ENCODE data around the gene OR6A2. TPM values are rescaled to one million over a fixed set of nuclear protein-coding genes. Genes with fewer than 3 reads are reported as not detected.
A peak's percentile ranks its signal among the peaks of the same experiment; 100 is the strongest.

OR6A2 gene
- not detected for polyA plus RNA-seq (2013, experiment 1 of 2)
- polyA plus RNA-seq (2013, experiment 2 of 2), result 0.01 TPM

- H3K4me2 ChIP-seq (ENCODE audit: insufficient read depth, low read length, poor library complexity, severe bottlenecking), result no peak within 1 kb of the TSS
- H3K27ac ChIP-seq (replicated peaks; ENCODE audit: low read length), result no peak within 1 kb of the TSS
- H2BK12ac ChIP-seq (ENCODE audit: low read length), result no peak within 1 kb of the TSS
- no peak within 1 kb of the TSS for H2AFZ ChIP-seq (ENCODE audit: low read length)
- no peak within 1 kb of the TSS for H2BK5ac ChIP-seq (ENCODE audit: low read length)
- DNase-seq (ENCODE audit: low spot score), result no peak
- H3K4ac ChIP-seq (ENCODE audit: low read length), result no peak within 1 kb of the TSS
- H3K4me1 ChIP-seq (ENCODE audit: control insufficient read depth in 2 of 2, insufficient read depth in 1 of 2, low read depth in 1 of 2, low read length in 2 of 2), result no peaks in the 10 kb centered on the region
- H4K8ac ChIP-seq (ENCODE audit: low read depth, low read length), result no peak within 1 kb of the TSS
- no peak within 1 kb of the TSS for H3K23ac ChIP-seq (ENCODE audit: low read depth, low read length, poor library complexity)
- H2BK15ac ChIP-seq (ENCODE audit: low read length), result no peak within 1 kb of the TSS
- H3K4me3 ChIP-seq (ENCODE audit: low read length in 2 of 2), result no peak within 1 kb of the TSS
- WGBS, 2 donors (ENCODE audit: extremely low coverage in 2 of 2, insufficient read length in 2 of 2, insufficient replicate concordance in 1 of 2), result no CpG with 5 or more reads among the region's 1 CpG
- H4K91ac ChIP-seq (ENCODE audit: low read depth, low read length, poor library complexity), result no peak within 1 kb of the TSS
- no peaks in the 10 kb centered on the region for H3K36me3 ChIP-seq (replicated peaks in 1 of 2; ENCODE audit: control insufficient read depth in 2 of 2, insufficient read depth in 2 of 2, low read length in 2 of 2)
- no peak within 1 kb of the TSS for H3K18ac ChIP-seq (ENCODE audit: low read length)
- no peaks in the 10 kb centered on the region for H3K9me3 ChIP-seq (replicated peaks in 1 of 2; ENCODE audit: control insufficient read depth in 2 of 2, insufficient read depth in 1 of 2, low read depth in 1 of 2, low read length in 2 of 2)
- H2AK5ac ChIP-seq (ENCODE audit: low read depth, low read length), result no peak within 1 kb of the TSS
- H3K14ac ChIP-seq (ENCODE audit: low read length), result no peak within 1 kb of the TSS
- H2BK120ac ChIP-seq (ENCODE audit: low read depth, low read length), result no peak within 1 kb of the TSS
- no peaks in the 10 kb centered on the region for H3K79me1 ChIP-seq (ENCODE audit: low read depth, low read length)
- H3K9ac ChIP-seq (ENCODE audit: low read depth, low read length, poor library complexity), result no peak within 1 kb of the TSS
- no peaks in the 10 kb centered on the region for H3K27me3 ChIP-seq (ENCODE audit: control insufficient read depth in 3 of 3, insufficient read depth in 3 of 3, low read depth in 1 of 3, low read length in 3 of 3)
These were observed at the start of gene OR6A2 for GRCh38 chr11:6799402-6799801. Gene OR6A2 (minus strand): TSS chr11:6799689. CDS start chr11:6795708, 3,981 bp downstream.

- H2AFZ ChIP-seq (ENCODE audit: low read length), result no peak within 1 kb of the TSS
- no peak within 1 kb of the TSS for H2BK120ac ChIP-seq (ENCODE audit: low read depth, low read length)
- no peak within 1 kb of the TSS for H4K91ac ChIP-seq (ENCODE audit: low read depth, low read length, poor library complexity)
- no peaks in the 10 kb centered on the region for H3K27me3 ChIP-seq (ENCODE audit: control insufficient read depth in 3 of 3, insufficient read depth in 3 of 3, low read depth in 1 of 3, low read length in 3 of 3)
- no peak within 1 kb of the TSS for H3K18ac ChIP-seq (ENCODE audit: low read length)
- no peak within 1 kb of the TSS for H3K9ac ChIP-seq (ENCODE audit: low read depth, low read length, poor library complexity)
- no peak within 1 kb of the TSS for H2BK15ac ChIP-seq (ENCODE audit: low read length)
- no peak within 1 kb of the TSS for H3K4me3 ChIP-seq (ENCODE audit: low read length in 2 of 2)
- WGBS, 2 donors (ENCODE audit: extremely low coverage in 2 of 2, insufficient read length in 2 of 2, insufficient replicate concordance in 1 of 2), result 100% methylated on average over 1 of the region's 3 CpGs; no CpG with 5 or more reads in 1 of the 2 donors
- H2BK12ac ChIP-seq (ENCODE audit: low read length), result no peak within 1 kb of the TSS
- H4K8ac ChIP-seq (ENCODE audit: low read depth, low read length), result no peak within 1 kb of the TSS
- H3K23ac ChIP-seq (ENCODE audit: low read depth, low read length, poor library complexity), result no peak within 1 kb of the TSS
- peaks cover 2 to 3% of the 10 kb centered on the region in 2 donors for H3K9me3 ChIP-seq (replicated peaks in 1 of 2; ENCODE audit: control insufficient read depth in 2 of 2, insufficient read depth in 1 of 2, low read depth in 1 of 2, low read length in 2 of 2)
- H3K14ac ChIP-seq (ENCODE audit: low read length), result no peak within 1 kb of the TSS
- no peaks in the 10 kb centered on the region for H3K4me1 ChIP-seq (ENCODE audit: control insufficient read depth in 2 of 2, insufficient read depth in 1 of 2, low read depth in 1 of 2, low read length in 2 of 2)
- DNase-seq (ENCODE audit: low spot score), result no peak
- no peak within 1 kb of the TSS for H3K4ac ChIP-seq (ENCODE audit: low read length)
- no peak within 1 kb of the TSS for H2AK5ac ChIP-seq (ENCODE audit: low read depth, low read length)
- H3K27ac ChIP-seq (replicated peaks; ENCODE audit: low read length), result no peak within 1 kb of the TSS
- H3K36me3 ChIP-seq (replicated peaks in 1 of 2; ENCODE audit: control insufficient read depth in 2 of 2, insufficient read depth in 2 of 2, low read length in 2 of 2), result no peaks in the 10 kb centered on the region
- no peaks in the 10 kb centered on the region for H3K79me1 ChIP-seq (ENCODE audit: low read depth, low read length)
- H2BK5ac ChIP-seq (ENCODE audit: low read length), result no peak within 1 kb of the TSS
- no peak within 1 kb of the TSS for H3K4me2 ChIP-seq (ENCODE audit: insufficient read depth, low read length, poor library complexity, severe bottlenecking)
These were observed 45.9 kb upstream of the OR6A2 start, which contains the start of gene OR10A5 for GRCh38 chr11:6845383-6845782. Gene OR10A5 (plus strand): TSS chr11:6845683. CDS start chr11:6845683, 0 bp downstream.

GRCh38 chr11:6844356-6844755 lies 44.9 kb upstream of the OR6A2 start:
- H3K18ac ChIP-seq (ENCODE audit: low read length), result peak overlapping the region; percentile 82
- H3K79me1 ChIP-seq (ENCODE audit: low read depth, low read length), result no peaks in the 10 kb centered on the region
- H3K9ac ChIP-seq (ENCODE audit: low read depth, low read length, poor library complexity), result no peak overlapping the region
- H2BK15ac ChIP-seq (ENCODE audit: low read length), result no peak overlapping the region
- no peaks in the 10 kb centered on the region for H3K36me3 ChIP-seq (replicated peaks in 1 of 2; ENCODE audit: control insufficient read depth in 2 of 2, insufficient read depth in 2 of 2, low read length in 2 of 2)
- H2AK5ac ChIP-seq (ENCODE audit: low read depth, low read length), result no peak overlapping the region
- H3K4ac ChIP-seq (ENCODE audit: low read length), result no peak overlapping the region
- no peak overlapping the region for H3K27ac ChIP-seq (replicated peaks; ENCODE audit: low read length)
- no peaks in the 10 kb centered on the region for H3K4me1 ChIP-seq (ENCODE audit: control insufficient read depth in 2 of 2, insufficient read depth in 1 of 2, low read depth in 1 of 2, low read length in 2 of 2)
- H3K27me3 ChIP-seq (ENCODE audit: control insufficient read depth in 3 of 3, insufficient read depth in 3 of 3, low read depth in 1 of 3, low read length in 3 of 3), result no peaks in the 10 kb centered on the region
- no peak overlapping the region for H3K14ac ChIP-seq (ENCODE audit: low read length)
- peak overlapping the region; percentile 57 for H2AFZ ChIP-seq (ENCODE audit: low read length)
- no peak overlapping the region for H3K4me2 ChIP-seq (ENCODE audit: insufficient read depth, low read length, poor library complexity, severe bottlenecking)
- no peak overlapping the region for H3K23ac ChIP-seq (ENCODE audit: low read depth, low read length, poor library complexity)
- no CpG with 5 or more reads among the region's 5 CpGs for WGBS, 2 donors (ENCODE audit: extremely low coverage in 2 of 2, insufficient read length in 2 of 2, insufficient replicate concordance in 1 of 2)
- DNase-seq (ENCODE audit: low spot score), result no peak
- H2BK5ac ChIP-seq (ENCODE audit: low read length), result no peak overlapping the region
- H3K9me3 ChIP-seq (replicated peaks in 1 of 2; ENCODE audit: control insufficient read depth in 2 of 2, insufficient read depth in 1 of 2, low read depth in 1 of 2, low read length in 2 of 2), result peaks cover 2 to 3% of the 10 kb centered on the region in 2 donors
- H4K91ac ChIP-seq (ENCODE audit: low read depth, low read length, poor library complexity), result no peak overlapping the region
- H2BK120ac ChIP-seq (ENCODE audit: low read depth, low read length), result no peak overlapping the region
- H4K8ac ChIP-seq (ENCODE audit: low read depth, low read length), result no peak overlapping the region
- peak overlapping the region; percentile 89 for H2BK12ac ChIP-seq (ENCODE audit: low read length)
- H3K4me3 ChIP-seq (ENCODE audit: low read length in 2 of 2), result no peak overlapping the region

GRCh38 chr11:6843670-6844069 lies 44.2 kb upstream of the OR6A2 start:
- no peak overlapping the region for H2AK5ac ChIP-seq (ENCODE audit: low read depth, low read length)
- no peak overlapping the region for H4K8ac ChIP-seq (ENCODE audit: low read depth, low read length)
- peak overlapping the region; percentile 21 for H3K27ac ChIP-seq (replicated peaks; ENCODE audit: low read length)
- H3K9ac ChIP-seq (ENCODE audit: low read depth, low read length, poor library complexity), result no peak overlapping the region
- H2AFZ ChIP-seq (ENCODE audit: low read length), result peak overlapping the region; percentile 57
- H2BK5ac ChIP-seq (ENCODE audit: low read length), result no peak overlapping the region
- no peak overlapping the region for H2BK12ac ChIP-seq (ENCODE audit: low read length)
- H3K14ac ChIP-seq (ENCODE audit: low read length), result no peak overlapping the region
- no peak overlapping the region for H3K4me2 ChIP-seq (ENCODE audit: insufficient read depth, low read length, poor library complexity, severe bottlenecking)
- H3K23ac ChIP-seq (ENCODE audit: low read depth, low read length, poor library complexity), result no peak overlapping the region
- peaks cover 2 to 3% of the 10 kb centered on the region in 2 donors for H3K9me3 ChIP-seq (replicated peaks in 1 of 2; ENCODE audit: control insufficient read depth in 2 of 2, insufficient read depth in 1 of 2, low read depth in 1 of 2, low read length in 2 of 2)
- WGBS, 2 donors (ENCODE audit: extremely low coverage in 2 of 2, insufficient read length in 2 of 2, insufficient replicate concordance in 1 of 2), result no CpG with 5 or more reads among the region's 2 CpGs
- no peak overlapping the region for H3K4ac ChIP-seq (ENCODE audit: low read length)
- no peak overlapping the region for H3K4me3 ChIP-seq (ENCODE audit: low read length in 2 of 2)
- no peaks in the 10 kb centered on the region for H3K79me1 ChIP-seq (ENCODE audit: low read depth, low read length)
- H2BK15ac ChIP-seq (ENCODE audit: low read length), result no peak overlapping the region
- H3K27me3 ChIP-seq (ENCODE audit: control insufficient read depth in 3 of 3, insufficient read depth in 3 of 3, low read depth in 1 of 3, low read length in 3 of 3), result no peaks in the 10 kb centered on the region
- H4K91ac ChIP-seq (ENCODE audit: low read depth, low read length, poor library complexity), result no peak overlapping the region
- DNase-seq (ENCODE audit: low spot score), result no peak
- no peak overlapping the region for H3K18ac ChIP-seq (ENCODE audit: low read length)
- H3K4me1 ChIP-seq (ENCODE audit: control insufficient read depth in 2 of 2, insufficient read depth in 1 of 2, low read depth in 1 of 2, low read length in 2 of 2), result no peaks in the 10 kb centered on the region
- H2BK120ac ChIP-seq (ENCODE audit: low read depth, low read length), result no peak overlapping the region
- no peaks in the 10 kb centered on the region for H3K36me3 ChIP-seq (replicated peaks in 1 of 2; ENCODE audit: control insufficient read depth in 2 of 2, insufficient read depth in 2 of 2, low read length in 2 of 2)
